Stimulated activated CD4-positive, alpha-beta T cell treated with anti-CD3 and anti-CD28 coated beads, Interleukin-1b, Interleukin-23, amount 100 ng/mL, for 48 hours (primary cell): ENCODE data around the gene MASP1.

Source experiments
- DNase-seq: peaks from one replicate; pipeline ENCODE4 v3.0.0-alpha.2; 2020

The MASP1 gene, protein sequence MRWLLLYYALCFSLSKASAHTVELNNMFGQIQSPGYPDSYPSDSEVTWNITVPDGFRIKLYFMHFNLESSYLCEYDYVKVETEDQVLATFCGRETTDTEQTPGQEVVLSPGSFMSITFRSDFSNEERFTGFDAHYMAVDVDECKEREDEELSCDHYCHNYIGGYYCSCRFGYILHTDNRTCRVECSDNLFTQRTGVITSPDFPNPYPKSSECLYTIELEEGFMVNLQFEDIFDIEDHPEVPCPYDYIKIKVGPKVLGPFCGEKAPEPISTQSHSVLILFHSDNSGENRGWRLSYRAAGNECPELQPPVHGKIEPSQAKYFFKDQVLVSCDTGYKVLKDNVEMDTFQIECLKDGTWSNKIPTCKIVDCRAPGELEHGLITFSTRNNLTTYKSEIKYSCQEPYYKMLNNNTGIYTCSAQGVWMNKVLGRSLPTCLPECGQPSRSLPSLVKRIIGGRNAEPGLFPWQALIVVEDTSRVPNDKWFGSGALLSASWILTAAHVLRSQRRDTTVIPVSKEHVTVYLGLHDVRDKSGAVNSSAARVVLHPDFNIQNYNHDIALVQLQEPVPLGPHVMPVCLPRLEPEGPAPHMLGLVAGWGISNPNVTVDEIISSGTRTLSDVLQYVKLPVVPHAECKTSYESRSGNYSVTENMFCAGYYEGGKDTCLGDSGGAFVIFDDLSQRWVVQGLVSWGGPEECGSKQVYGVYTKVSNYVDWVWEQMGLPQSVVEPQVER

DNA sequence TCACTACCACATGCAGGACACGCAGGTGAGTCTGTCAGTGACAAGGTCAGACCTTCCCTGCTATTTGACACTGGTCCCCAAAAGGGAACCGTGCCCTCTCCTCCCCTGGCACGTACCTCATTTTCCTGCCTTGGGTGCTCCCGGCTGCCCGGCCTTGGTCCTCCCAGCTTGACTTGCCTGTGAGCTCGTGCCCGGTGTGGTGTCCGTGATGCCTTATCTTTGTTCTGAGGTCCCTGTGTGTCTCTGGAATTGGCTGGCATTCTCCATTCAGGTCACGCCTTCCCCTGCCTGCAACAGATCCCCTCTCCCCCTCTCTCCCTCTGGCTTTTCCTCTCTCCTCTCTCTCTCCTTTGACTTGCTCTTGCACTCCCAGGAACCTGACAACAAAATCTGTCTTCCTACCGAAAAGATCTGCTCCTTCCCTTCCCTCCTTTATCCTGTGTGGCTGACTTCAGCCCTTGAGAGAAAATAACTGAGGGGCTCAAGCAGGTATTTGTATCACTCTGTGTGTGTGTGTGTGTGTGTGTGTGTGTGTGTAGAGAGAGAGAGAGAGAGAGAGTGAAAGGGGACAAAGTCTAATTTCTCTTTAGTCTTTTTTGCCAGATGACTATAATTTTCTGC lies at the start of gene MASP1:
Gene MASP1, minus strand, starts transcription at position 226 of the 621 bp plus-strand sequence. Its CDS starts 105 bp downstream, at position 121.
- no peak for DNase-seq

DNA sequence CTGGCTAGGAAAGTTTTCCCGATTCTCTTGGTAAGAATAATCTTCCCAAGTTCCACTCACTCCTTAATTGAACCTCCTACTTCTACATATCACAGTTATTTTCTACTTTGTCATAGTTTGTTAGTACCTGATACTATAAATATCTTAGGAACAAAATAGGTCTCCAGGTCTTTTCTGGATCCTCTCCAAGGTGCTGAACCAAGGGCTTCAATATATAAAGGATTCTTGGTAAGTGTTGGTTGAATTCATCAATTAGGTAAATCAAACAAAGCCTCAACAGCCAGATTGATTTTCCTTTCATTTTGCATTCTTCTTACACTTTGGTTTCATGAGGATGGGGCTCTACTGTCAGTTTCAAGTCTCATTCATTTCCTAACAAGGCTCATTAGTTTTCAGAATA lies 49.0 kb upstream of the MASP1 start:
- no peak for DNase-seq

DNA sequence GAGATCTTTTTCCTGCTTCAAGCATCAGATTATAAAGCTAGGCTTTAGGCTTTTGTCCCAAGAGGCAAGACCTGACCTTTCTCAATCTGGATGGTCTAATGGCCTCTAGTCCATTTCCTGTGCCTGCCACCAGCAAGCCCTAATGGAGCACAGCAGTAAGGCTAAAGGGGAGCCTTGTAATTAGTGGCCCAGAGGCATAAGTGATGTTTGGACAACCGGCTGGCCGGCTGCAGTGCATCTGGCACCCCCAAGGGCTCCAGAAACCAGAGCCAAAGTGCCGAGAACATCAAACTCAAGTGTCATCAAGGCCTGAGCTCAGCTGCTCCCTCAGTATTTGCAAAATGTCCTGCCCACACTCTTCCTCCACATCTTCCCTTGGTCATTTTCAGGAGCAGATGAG lies 44.8 kb upstream of the MASP1 start:
- no peak for DNase-seq

DNA sequence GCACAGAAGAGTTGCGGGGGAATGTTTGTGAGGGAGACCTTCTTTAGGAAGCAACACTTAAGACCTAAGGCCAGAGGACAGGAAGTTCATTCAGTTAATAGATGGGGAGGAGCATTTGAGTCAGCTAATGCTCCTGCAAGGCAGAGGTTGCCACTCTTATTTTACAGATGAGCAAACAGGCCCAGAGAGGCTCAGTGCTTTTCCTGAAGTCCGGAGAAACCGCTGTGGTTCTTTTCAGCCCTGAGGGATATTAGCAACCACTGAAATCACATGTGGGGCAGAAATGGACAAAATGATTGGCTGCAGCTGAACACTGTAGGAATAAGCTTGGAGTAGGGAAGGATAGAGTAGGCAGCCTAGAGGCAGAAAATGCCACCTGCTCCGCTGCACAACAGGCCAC lies 43.4 kb upstream of the MASP1 start:
- DNase-seq: no peak

DNA sequence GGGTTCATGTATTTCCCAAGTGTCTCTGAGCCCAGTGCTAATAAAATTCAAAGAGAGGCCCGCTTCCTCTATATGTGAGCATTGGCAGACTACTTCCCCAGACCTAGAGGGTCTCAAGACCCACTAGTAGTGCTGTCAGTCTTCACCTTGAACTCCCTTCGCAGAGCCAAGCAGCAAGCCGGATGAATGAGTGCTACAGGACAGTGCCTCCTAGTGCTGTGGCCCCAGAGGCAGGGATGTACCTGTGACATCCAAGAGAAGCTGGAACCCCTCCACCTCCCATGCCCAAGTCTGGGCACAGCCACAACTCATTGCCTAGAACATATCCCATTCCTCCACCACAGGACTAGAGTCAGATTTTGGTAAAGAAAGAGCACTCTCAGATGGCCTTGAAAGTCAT lies 37.2 kb upstream of the MASP1 start:
- no peak for DNase-seq

DNA sequence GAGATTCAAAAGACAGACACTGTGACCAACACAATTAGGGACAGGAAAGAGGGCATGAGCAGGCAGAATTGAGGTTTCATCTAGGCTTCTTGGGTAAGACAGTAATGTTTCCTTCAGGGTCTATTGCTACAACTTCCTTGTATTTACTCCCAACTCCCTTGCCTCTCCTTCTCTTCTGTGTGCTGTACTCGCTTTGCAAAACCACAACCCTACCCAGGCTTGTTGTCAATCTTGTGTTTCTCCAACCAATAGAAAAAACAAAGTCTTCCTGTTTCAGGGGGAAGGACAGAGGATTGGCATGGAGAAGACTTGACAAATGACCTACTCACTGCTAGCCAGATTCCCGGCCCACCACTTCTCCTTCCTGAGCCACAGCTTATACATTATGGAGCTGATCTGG lies 36.3 kb upstream of the MASP1 start:
- no peak for DNase-seq

DNA sequence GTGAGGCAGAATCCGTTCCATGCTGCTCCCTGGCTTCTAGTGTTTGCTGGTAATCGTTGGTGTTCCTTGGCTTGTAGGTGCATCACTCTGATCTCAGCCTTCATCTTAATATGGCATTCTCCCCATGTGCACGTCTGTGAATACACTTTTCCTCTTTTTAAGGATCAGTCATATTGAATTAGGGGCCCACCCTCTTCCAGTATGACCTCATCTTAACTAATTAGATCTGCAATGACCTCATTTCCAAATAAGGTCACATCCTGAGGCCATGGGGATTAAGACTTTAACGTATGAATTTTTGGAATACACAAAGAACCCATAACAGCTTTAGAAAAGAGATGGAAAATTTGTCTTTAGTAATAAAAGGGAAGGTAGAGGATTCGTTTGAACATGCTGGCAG lies 34.1 kb upstream of the MASP1 start:
- DNase-seq: no peak

DNA sequence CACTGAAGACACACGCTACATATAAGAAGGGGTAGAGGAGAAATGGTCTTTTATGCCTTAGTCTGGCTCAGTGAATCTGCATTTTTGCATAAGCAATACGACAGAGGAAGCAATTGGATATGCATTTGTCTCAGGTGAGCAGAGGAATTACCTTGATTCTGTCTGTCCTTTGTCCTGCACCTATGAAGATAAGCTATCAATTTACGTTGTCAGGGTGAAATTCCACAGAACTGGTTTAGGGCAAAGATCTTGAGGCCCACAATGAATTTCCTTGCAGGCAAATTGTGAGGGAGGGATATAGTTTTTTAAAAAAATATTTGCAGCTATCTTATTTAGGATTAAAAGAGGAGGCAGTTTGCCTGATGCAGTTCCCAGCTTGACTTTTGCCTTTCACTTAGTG lies 31.6 kb upstream of the MASP1 start:
- no peak for DNase-seq

DNA sequence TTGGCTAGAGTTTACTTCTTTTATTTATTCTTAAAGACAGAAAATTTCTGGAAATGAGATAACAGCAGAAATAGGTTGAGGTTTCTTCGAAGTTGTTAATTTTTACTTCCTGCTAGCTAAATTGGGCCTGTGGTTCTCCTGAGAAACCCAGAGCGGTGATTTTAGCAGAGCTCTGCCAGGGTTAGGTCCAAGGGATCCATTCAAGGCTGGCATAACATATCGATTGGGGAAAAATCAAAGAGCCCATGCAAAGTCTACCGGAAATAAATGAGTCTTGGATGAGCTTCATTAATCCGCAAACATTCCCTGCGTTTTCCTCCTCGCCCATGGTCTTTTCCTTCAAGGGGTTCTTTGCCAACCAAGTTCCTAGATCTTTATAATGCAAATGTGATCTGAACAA lies 30.8 kb upstream of the MASP1 start:
- DNase-seq: no peak

DNA sequence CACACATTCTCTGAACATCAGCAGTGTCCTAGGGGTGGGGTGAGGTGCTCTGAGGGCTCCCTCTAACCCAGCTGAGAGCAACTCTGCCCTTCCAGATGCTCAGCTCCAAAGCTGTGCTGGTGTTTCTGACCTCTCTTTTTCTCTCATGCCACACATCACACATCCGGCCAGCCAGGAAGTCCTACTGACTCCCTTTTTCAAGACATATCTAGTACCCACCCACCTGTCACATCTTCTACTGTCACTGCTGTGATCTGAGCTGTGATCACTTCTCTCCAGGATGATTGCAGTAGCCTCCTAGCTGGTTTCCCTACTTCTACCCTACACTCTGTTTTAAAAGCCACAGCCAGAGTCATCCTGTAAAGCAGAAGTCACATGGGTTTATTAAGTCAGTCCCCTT lies 30.2 kb upstream of the MASP1 start:
- no peak for DNase-seq

DNA sequence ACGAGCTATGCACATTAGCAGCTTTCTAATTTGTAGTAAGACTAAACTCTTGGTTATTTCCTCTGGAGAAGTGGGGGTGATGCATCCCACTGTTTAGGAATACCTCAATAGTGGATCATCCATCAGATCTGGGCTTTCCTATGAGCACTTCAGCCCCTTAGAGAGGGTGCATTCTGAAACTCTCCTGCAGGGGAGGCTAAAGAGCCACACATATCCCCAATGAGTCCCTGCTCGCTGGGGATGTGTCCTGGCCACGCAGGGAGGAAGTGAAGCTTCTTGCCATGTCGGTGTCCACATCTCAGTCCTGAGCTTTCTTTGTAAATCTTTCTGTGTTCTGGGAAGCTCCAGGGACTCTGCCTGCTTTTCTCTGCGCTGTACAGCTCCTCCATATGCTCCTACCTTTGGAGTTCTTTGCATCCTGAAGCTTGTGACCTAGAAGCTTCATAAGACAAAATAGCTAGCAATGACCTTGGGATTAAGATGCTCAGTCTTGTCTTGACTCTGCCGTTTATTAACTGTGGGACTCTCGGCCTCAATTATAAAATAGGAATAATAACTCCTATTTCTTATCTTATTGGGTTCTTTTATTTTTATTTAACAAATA lies 28.3 kb upstream of the MASP1 start:
- DNase-seq: peak; percentile 49

DNA sequence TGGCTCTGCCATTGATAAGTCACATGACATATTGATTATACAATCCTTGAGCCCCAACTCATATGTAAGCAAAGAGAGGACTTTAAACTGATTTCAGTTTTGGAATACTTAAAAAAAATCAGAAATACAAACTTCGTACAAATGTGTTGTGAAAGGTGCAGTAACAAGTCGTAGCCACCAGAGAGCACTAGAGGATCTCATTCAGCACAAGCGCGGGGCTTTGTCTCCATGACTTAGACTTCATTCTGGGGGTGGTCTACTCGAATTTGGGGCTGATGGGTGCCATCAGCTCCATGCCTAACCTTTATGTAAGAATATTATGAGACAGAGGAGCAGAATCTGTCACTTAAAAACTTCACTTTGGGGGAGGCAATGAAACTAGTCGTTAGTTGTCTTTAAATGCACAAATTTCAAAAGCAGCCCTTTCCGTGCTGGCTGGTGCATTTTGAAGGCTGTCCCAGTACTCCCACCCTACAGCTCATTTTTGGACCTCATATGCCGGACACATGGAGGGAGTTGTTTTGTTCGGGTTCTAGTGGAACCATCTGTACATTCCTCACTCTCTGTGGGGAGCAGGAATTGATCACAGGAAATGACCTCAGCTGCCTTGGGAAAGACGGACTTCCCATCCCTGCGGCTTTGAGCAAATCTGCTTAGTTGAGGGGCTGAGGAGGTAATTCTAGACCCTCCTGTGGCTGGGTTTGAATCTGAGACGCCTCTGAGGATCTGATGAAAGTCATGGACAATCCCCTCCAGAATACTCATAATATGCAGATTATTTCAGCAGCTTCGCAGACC lies 27.5 kb upstream of the MASP1 start:
- peak; percentile 17 for DNase-seq

DNA sequence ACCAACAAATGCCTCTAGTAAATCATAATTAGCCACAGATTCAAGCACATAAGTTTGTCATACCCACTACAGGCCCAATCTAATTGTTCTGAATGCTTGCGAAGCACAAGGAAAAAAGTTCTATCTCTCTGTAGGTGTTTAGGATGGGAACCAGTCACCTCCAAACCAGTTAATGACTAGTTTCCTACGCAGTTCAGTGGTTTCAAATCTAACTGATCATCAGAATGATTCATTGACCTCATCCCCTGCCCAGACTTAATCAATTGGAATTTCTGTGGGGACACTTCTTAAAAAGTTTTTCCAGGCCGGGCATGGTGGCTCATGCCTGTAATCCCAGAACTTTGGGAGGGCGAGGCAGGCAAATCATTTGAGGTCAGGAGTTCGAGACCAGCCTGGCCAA lies 24.3 kb upstream of the MASP1 start:
- no peak for DNase-seq

DNA sequence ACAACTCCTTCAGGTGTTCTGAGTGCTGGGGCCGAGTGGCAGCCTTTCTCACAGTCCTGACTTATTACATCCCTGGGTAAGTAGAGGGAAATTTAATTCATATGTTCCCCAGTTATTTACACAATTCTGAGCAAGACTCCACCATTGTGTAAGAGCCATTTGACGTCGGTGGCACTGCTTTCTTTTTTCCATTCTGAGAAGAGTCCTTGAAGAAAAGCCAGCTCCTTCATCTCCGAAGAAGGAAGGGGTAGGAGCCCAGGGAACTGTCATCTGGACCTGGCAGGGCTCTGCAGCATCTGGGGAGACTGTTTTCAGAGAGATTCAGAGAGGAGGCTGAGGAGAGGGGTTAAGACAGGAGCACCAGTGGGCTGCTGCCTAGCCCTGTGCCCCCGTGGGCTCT lies 22.6 kb upstream of the MASP1 start:
- DNase-seq: no peak

DNA sequence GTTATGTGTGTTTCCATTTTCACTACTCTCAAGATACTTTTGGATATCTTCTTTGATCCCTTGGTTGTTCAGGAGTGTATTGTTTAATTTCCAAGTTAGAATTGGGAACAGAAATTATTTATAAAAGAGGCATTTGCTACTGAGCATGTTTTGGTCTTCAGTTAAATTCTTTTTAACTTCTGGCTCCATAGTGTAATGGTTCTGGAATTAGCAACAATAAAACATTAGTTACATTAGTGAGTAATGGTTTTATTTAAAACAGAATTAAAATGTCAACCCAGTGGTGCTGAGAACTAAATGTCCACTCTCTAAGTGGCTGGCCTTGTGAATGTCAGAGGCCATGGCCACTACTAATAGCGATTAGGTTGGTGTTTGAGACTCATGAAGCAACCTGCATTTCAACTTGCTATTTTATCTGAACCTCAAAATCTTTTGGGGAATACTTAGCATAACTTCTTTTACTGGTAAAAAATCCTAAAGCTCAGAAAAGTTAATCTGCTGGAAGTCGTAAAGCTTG lies 19.5 kb upstream of the MASP1 start:
- no peak for DNase-seq

DNA sequence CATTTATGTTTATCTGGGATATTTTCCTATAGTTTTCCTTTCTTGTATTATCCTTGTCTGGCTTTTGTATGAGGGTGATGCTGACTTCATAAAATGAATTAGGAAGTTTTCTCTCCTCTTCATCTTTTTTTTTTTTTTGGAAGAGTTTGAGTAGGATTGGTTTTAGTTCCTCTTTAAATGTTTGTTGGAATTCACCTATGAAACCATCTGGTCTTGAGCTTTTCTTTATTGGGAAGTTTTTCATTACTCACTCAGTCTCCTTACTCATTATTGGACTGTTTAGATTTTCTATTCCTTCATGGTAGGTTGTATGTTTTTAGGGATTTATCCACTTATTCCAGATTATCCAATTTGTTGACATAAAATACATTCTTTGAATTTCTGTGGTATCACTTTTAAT lies 18.7 kb upstream of the MASP1 start:
- no peak for DNase-seq

DNA sequence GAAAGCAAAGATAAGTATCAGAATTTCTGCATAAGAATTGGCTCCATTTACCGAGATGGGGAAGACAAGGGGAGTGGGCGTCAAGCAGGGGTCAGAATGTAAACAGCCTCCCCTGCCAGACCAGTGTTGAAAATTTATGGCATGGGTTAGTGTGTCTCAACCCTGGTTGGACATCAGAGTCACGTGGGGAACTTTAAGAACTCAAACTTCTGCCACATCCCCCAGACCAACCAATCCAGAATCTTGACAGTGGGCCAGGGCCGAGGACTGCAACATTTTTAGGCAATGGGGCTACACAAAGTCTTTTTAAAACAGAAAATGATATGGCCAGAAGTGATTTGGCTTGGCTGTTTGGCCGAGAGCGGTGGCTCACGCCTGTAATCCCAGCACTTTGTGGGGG lies 14.3 kb upstream of the MASP1 start:
- no peak for DNase-seq

DNA sequence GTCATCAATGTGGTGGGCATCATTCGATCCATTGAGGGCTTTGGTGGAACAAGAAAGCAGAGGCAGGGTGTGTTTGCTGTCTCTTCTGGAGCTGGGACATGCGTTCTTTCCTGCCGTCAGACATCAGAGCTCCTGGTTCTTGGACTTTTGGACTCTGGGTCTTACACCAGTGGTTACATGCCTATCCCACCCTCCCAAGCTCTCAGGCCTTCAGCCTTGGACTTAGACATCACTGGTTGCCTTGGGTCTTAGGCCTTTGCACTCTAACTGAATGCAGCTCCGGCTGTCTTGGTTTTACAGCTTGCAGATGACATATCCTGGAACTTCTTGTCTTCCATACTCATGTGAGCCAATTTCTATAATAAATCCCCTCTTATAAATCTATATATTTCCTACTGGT lies 8.1 kb upstream of the MASP1 start:
- DNase-seq: no peak

DNA sequence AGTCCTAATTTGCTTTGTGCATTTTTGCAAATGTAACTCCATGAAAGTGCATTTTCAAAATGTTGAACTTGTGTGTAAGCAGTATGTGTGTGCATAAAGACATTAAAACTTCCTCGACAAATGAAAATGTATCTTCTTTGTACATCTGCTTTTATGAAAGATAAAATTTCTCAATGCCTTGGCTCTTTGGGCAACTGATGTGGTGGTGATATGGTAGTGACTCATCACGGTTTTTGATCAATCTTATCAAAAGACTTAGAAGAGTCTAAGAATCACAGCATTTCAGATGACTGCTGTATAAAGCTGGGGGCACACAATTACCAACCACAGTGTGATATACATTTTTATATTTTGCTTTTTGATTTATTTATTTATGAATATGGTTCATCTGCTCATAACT lies 5.4 kb upstream of the MASP1 start:
- no peak for DNase-seq

DNA sequence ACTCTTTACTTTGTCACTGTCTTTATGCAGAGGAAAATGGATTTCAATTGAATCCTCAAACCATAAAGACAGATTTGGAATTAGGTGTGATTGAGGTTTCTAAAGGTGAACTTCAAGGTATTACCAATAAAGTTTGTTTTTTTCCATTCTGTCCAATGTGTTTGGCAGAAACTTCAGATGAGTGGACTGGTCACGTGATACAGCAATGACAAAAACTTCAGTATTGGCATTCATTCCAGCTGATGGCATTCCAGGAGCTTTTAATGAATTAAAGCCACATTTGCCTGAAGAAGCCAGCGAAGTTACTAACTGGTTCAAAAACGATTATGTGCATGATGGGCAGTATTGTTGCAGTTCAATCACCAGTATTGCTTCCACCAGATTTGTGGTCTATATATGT lies 4.5 kb upstream of the MASP1 start:
- no peak for DNase-seq

DNA sequence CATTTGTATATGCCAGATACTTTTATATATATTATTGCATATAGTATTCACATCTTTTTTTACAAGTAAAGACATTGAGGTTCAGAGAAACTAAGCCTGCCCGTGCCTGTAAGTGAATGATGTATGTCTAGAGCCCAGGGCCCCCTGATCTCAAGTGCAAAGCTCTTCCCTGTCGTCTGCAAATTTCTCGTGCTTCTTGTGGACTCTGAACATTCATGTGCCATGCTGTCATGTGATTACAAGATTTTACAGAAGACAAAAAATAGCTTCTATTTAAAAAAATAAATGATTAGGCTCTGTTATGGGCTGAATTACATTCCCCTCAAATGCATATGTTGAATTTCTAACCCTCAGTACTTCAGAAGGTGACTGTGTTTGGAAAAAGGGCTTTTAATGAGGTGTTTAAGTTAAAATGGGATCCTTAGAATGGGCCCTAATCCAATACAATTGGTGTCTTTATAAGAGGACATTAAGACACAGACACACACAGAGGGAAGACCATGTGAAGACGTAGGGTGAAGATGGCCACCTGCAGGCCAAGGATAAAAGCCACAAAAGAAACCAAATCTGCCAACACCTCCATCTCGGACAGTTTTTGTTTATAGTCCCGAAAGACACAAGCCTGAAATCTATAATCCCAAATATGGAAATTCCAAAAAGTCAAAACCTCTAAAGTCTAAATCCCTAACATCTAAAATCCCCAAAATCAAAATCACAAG lies 3.9 kb upstream of the MASP1 start:
- no peak for DNase-seq
